ENCODE data around the gene RGS12. TPM values are rescaled to one million over a fixed set of nuclear protein-coding genes. Genes with fewer than 3 reads are reported as not detected.
"Not testable (repeated sequence)": the region's sequence is repeated elsewhere in the genome, so short reads cannot be mapped to it uniquely, and the experiment has no call there.

Gene RGS12
- total and polyA plus RNA-seq, 2 of the 8 experiments (the other 6 are each of a cell fraction or from before 2014, with no cell fraction given), result 6.0 to 16.4 TPM

- POLR2A ChIA-PET (ENCODE audit: partially characterized antibody); FAIRE-seq; H2AFZ ChIP-seq (ENCODE audit: low read length); H3K18ac ChIP-seq (ENCODE audit: extremely low read depth, low read length); H3K27me3 ChIP-seq (replicated peaks in 1 of 4; ENCODE audit: control insufficient read depth in 3 of 4, extremely low read depth in 1 of 4, insufficient read depth in 3 of 4, low read length in 3 of 4); H4K91ac ChIP-seq (replicated peaks; ENCODE audit: insufficient read length, low read length); H2BK120ac ChIP-seq (replicated peaks; ENCODE audit: low read depth, low read length); H3K14ac ChIP-seq (ENCODE audit: insufficient read length); H3K56ac ChIP-seq (replicated peaks; ENCODE audit: insufficient read length, low read depth, low read length); H3K4ac ChIP-seq (replicated peaks; ENCODE audit: insufficient read length, low read depth, low read length); H3K9ac ChIP-seq (replicated peaks in 1 of 4; ENCODE audit: extremely low read depth in 1 of 4, low read depth in 3 of 4, low read length in 3 of 4); H3K36me3 ChIP-seq (ENCODE audit: control insufficient read depth in 2 of 4, insufficient read depth in 4 of 4, low read length in 3 of 4); H4K5ac ChIP-seq (ENCODE audit: insufficient read length, low read depth, low read length); H2AK5ac ChIP-seq (ENCODE audit: low read depth, low read length); H3K27ac ChIP-seq (ENCODE audit: low read depth, low read length); DNase-seq (ENCODE audit: low read depth in 1 of 2, low spot score in 2 of 2); H3K79me1 ChIP-seq (ENCODE audit: low read depth, low read length); H3K23ac ChIP-seq (ENCODE audit: insufficient read length); H3K4me2 ChIP-seq (ENCODE audit: insufficient read depth in 1 of 2, low read depth in 2 of 2, low read length in 2 of 2); H3K23me2 ChIP-seq (ENCODE audit: low read depth, low read length); H2BK15ac ChIP-seq (ENCODE audit: low read length); H3K79me2 ChIP-seq (ENCODE audit: control insufficient read depth in 1 of 2, insufficient read depth in 2 of 2, low read length in 2 of 2); H2BK12ac ChIP-seq (ENCODE audit: low read depth, low read length); H2BK20ac ChIP-seq (ENCODE audit: low read length); H3K4me3 ChIP-seq (ENCODE audit: extremely low read depth in 1 of 4, insufficient read depth in 2 of 4, low read depth in 3 of 4, low read length in 4 of 4); H2BK5ac ChIP-seq (ENCODE audit: low read depth, low read length); H3K9me3 ChIP-seq (ENCODE audit: insufficient read depth in 2 of 2, low read depth in 1 of 2, low read length in 1 of 2): not testable (repeated sequence)
- CTCF ChIA-PET (ENCODE audit: partially characterized antibody), result interaction anchor here (1.3 to 1.4 kb wide), 2 partner anchors 17 to 134 kb away, joined by 3 to 4 read pairs; no protein-coding TSS in a partner anchor
- Histone ChIP-seq H4K8ac (ENCODE audit: extremely low read depth, insufficient read depth, low read length) (0 out of 2 replicates have a peak overlapping the region, but pooled peaks have one; percentile 2), H4K20me1 (replicated peaks in 1 of 2; ENCODE audit: control insufficient read depth in 1 of 2, insufficient read depth in 2 of 2, low read length in 2 of 2) (peaks cover 2 to 17% of the 10 kb centered on the region in 2 experiments), H3K4me1 (replicated peaks in 1 of 4; ENCODE audit: control insufficient read depth in 3 of 4, insufficient read depth in 4 of 4, low read length in 3 of 4) (peaks cover 0 to 18% (median 5%) of the 10 kb centered on the region in 4 experiments; a peak in 4 of 7 replicates)
- 92% methylated on average over 10 of the region's 15 CpGs; no CpG with 5 or more reads in 1 of the 2 experiments for WGBS, 2 experiments (ENCODE audit: extremely low coverage in 1 of 2, insufficient coverage in 1 of 2, insufficient read length in 1 of 2, insufficient replicate concordance in 2 of 2, low coverage in 1 of 2, low lambda C conversion rate in 2 of 2, missing lambda C conversion rate in 1 of 2)
Observed at GRCh38 chr4:3300882-3301281, 8.1 kb downstream of the RGS12 start.

All from H1 (cell line).